H1 (cell line): Measurements from ENCODE around the gene GRM5. TPM values are rescaled to one million over a fixed set of nuclear protein-coding genes. Genes with fewer than 3 reads are reported as not detected.
"Not testable (repeated sequence)": the region's sequence is repeated elsewhere in the genome, so short reads cannot be mapped to it uniquely, and the experiment has no call there.

ENCODE experiments used
- CTCF ChIA-PET: fragments of 300-600 bp; sonication (Branson Sonifier 250); formaldehyde crosslinking; loops from one replicate; lab custom pipeline; 2021; ENCODE audit not compliant: partially characterized antibody; lab: Charles Lee
- POLR2A ChIA-PET: fragments of 300-600 bp; sonication (Branson Sonifier 250); formaldehyde crosslinking; loops from one replicate; lab custom pipeline; 2021; ENCODE audit warnings: inconsistent platforms; ENCODE audit not compliant: partially characterized antibody; lab: Charles Lee
- DNase-seq, 2 experiments: peaks; one replicate each; pipeline versions ENCODE4 v3.0.0 to v3.0.0-alpha.2; 2010 to 2022; ENCODE audit warnings: low spot score in 2 of 2, low read depth in 1 of 2, mixed read lengths in 1 of 2
- FAIRE-seq: peaks from 2 replicates; lab custom pipeline; 2011; peaks lifted over from hg19 to GRCh38; lab: Jason Lieb, UNC
- H2AFZ ChIP-seq: 2 replicates; pipeline ENCODE4 v1.8.1; 2012; ENCODE audit warnings: low read length, inconsistent platforms
- H2AK5ac ChIP-seq: 2 replicates; pipeline ENCODE4 v1.6.1; 2013; ENCODE audit warnings: low read depth, low read length
- H2BK120ac ChIP-seq: replicated peaks from 2 replicates; pipeline ENCODE3; 2013; ENCODE audit warnings: low read depth, low read length, inconsistent platforms
- H2BK12ac ChIP-seq: 2 replicates; pipeline ENCODE4 v1.6.1; 2013; ENCODE audit warnings: low read depth, low read length
- H2BK15ac ChIP-seq: 2 replicates; pipeline ENCODE4 v1.6.1; 2013; ENCODE audit warnings: low read length
- H2BK20ac ChIP-seq: 2 replicates; pipeline ENCODE4 v1.6.1; 2013; ENCODE audit warnings: low read length
- H2BK5ac ChIP-seq: 2 replicates; pipeline ENCODE4 v1.6.1; 2013; ENCODE audit warnings: low read depth, low read length
- H3K14ac ChIP-seq: 2 replicates; pipeline ENCODE4 v1.6.1; 2013; ENCODE audit warnings: inconsistent platforms; ENCODE audit not compliant: insufficient read length
- H3K18ac ChIP-seq: 2 replicates; pipeline ENCODE4 v1.6.1; 2013; ENCODE audit warnings: low read length; ENCODE audit errors: extremely low read depth
- H3K23ac ChIP-seq: 2 replicates; pipeline ENCODE4 v1.6.1; 2013; ENCODE audit warnings: inconsistent platforms; ENCODE audit not compliant: insufficient read length
- H3K23me2 ChIP-seq: 2 replicates; pipeline ENCODE4 v1.6.1; 2013; ENCODE audit warnings: low read depth, low read length
- H3K27ac ChIP-seq: 2 replicates; pipeline ENCODE4 v1.6.1; 2011; ENCODE audit warnings: low read depth, low read length, inconsistent platforms
- H3K27me3 ChIP-seq, 4 experiments: replicated peaks in 1 of 4; 1 replicate in 1 of 4; 2 replicates in 3 of 4; pipeline versions ENCODE4 v1.6.1 to v1.8.1; 2011 to 2013; ENCODE audit warnings: low read length in 3 of 4, mild to moderate bottlenecking in 3 of 4, inconsistent platforms in 2 of 4, mixed read lengths in 2 of 4, moderate library complexity in 1 of 4; ENCODE audit not compliant: control insufficient read depth in 3 of 4, insufficient read depth in 3 of 4; ENCODE audit errors: extremely low read depth in 1 of 4
- H3K36me3 ChIP-seq, 4 experiments: 2 replicates each; pipeline versions ENCODE4 v1.6.1 to v1.8.1; 2011 to 2013; ENCODE audit warnings: mild to moderate bottlenecking in 4 of 4, low read length in 3 of 4, moderate library complexity in 2 of 4, control low read depth in 1 of 4, inconsistent platforms in 1 of 4; ENCODE audit not compliant: insufficient read depth in 4 of 4, control insufficient read depth in 2 of 4
- H3K4ac ChIP-seq: replicated peaks from 2 replicates; pipeline ENCODE3; 2013; ENCODE audit warnings: low read length, low read depth, mixed read lengths, inconsistent platforms; ENCODE audit not compliant: insufficient read length
- H3K4me1 ChIP-seq, 4 experiments: replicated peaks in 1 of 4; 1 replicate in 1 of 4; 2 replicates in 3 of 4; pipeline versions ENCODE4 v1.6.1 to v1.8.1; 2011 to 2013; ENCODE audit warnings: low read length in 3 of 4, inconsistent platforms in 2 of 4, mixed read lengths in 1 of 4; ENCODE audit not compliant: insufficient read depth in 4 of 4, control insufficient read depth in 3 of 4
- H3K4me2 ChIP-seq, 2 experiments: 2 replicates each; pipeline versions ENCODE4 v1.6.1 to v1.8.1; 2011 to 2013; ENCODE audit warnings: low read depth in 2 of 2, low read length in 2 of 2, control low read depth in 1 of 2, inconsistent platforms in 1 of 2, mild to moderate bottlenecking in 1 of 2; ENCODE audit not compliant: insufficient read depth in 1 of 2
- H3K4me3 ChIP-seq, 4 experiments: fragments of 200-600, 300-600 bp in 1 of 4; sonication (generic), shearing (Covaris generic), sonication (Bioruptor Twin) in 1 of 4; 2 replicates each; pipeline versions ENCODE4 v1.5.1 to v1.8.1; 2011 to 2016; ENCODE audit warnings: low read length in 4 of 4, low read depth in 3 of 4, control low read depth in 2 of 4, inconsistent platforms in 2 of 4, mild to moderate bottlenecking in 2 of 4, mixed read lengths in 1 of 4, moderate library complexity in 1 of 4; ENCODE audit not compliant: insufficient read depth in 2 of 4; ENCODE audit errors: extremely low read depth in 1 of 4
- H3K56ac ChIP-seq: replicated peaks from 2 replicates; pipeline ENCODE3; 2013; ENCODE audit warnings: low read depth, mild to moderate bottlenecking, mixed read lengths, low read length, inconsistent platforms; ENCODE audit not compliant: insufficient read length
- H3K79me1 ChIP-seq: 2 replicates; pipeline ENCODE4 v1.6.1; 2013; ENCODE audit warnings: low read depth, low read length, control low read depth
- H3K79me2 ChIP-seq, 2 experiments: 2 replicates each; pipeline versions ENCODE4 v1.6.1 to v1.8.1; 2012 to 2013; ENCODE audit warnings: low read length in 2 of 2, mild to moderate bottlenecking in 2 of 2, inconsistent platforms in 1 of 2; ENCODE audit not compliant: insufficient read depth in 2 of 2, control insufficient read depth in 1 of 2
- H3K9ac ChIP-seq, 4 experiments: replicated peaks in 1 of 4; 1 replicate in 1 of 4; 2 replicates in 3 of 4; pipeline versions ENCODE4 v1.6.1 to v1.8.1; 2011 to 2013; ENCODE audit warnings: low read depth in 3 of 4, low read length in 3 of 4, control low read depth in 2 of 4, mild to moderate bottlenecking in 2 of 4, moderate library complexity in 2 of 4, inconsistent platforms in 1 of 4; ENCODE audit errors: extremely low read depth in 1 of 4
- H3K9me3 ChIP-seq, 2 experiments: 2 replicates each; pipeline versions ENCODE4 v1.6.1 to v1.8.1; 2012 to 2013; ENCODE audit warnings: mild to moderate bottlenecking in 2 of 2, moderate library complexity in 2 of 2, control low read depth in 1 of 2, inconsistent platforms in 1 of 2, low read depth in 1 of 2, low read length in 1 of 2, mixed read lengths in 1 of 2; ENCODE audit not compliant: insufficient read depth in 2 of 2
- H4K20me1 ChIP-seq, 2 experiments: replicated peaks in 1 of 2; 2 replicates each; pipeline versions ENCODE3 to v1.8.1; 2011 to 2013; ENCODE audit warnings: inconsistent platforms in 2 of 2, low read length in 2 of 2, mild to moderate bottlenecking in 1 of 2; ENCODE audit not compliant: insufficient read depth in 2 of 2, control insufficient read depth in 1 of 2
- H4K5ac ChIP-seq: 2 replicates; pipeline ENCODE4 v1.6.1; 2013; ENCODE audit warnings: low read length, low read depth, mixed read lengths, inconsistent platforms; ENCODE audit not compliant: insufficient read length
- H4K8ac ChIP-seq: 2 replicates; pipeline ENCODE4 v1.8.0; 2013; ENCODE audit warnings: mild to moderate bottlenecking, moderate library complexity, low read length, inconsistent platforms; ENCODE audit not compliant: insufficient read depth; ENCODE audit errors: extremely low read depth
- H4K91ac ChIP-seq: replicated peaks from 2 replicates; pipeline ENCODE3; 2013; ENCODE audit warnings: low read length, mixed read lengths, inconsistent platforms; ENCODE audit not compliant: insufficient read length
- WGBS, 2 experiments: shearing (Covaris generic) in 1 of 2; methylation state at CpG; one replicate each; pipeline versions ENCODE4 v1.1.6 to v1.1.7; 2013 to 2015; ENCODE audit warnings: low lambda C conversion rate in 2 of 2, mixed read lengths in 2 of 2, inconsistent platforms in 1 of 2, low coverage in 1 of 2, missing lambda C conversion rate in 1 of 2; ENCODE audit not compliant: insufficient replicate concordance in 2 of 2, insufficient coverage in 1 of 2, insufficient read length in 1 of 2; ENCODE audit errors: extremely low coverage in 1 of 2, missing lambda C conversion rate in 1 of 2; 5-methylcytosine and 5-hydroxymethylcytosine counted together
- polyA plus RNA-seq, 7 experiments: library from polyadenylated mRNA; depleted of rRNA in 3 of 7; stranded (reverse) in 5 of 7; unstranded in 2 of 7; fragments of >200 nt in 5 of 7; fragments of 200-250 nt in 2 of 7; gene quantifications; 1 replicate in 5 of 7; 2 replicates in 1 of 7; 4 replicates in 1 of 7; pipeline versions ENCODE4 v1.2.1 to v1.2.3, GENCODE V29; 2011 to 2013; ENCODE audit warnings: missing spikeins in 2 of 7, mixed read lengths in 2 of 7
- total RNA-seq: library from RNA; stranded (reverse); fragmentation: NEBNext Ultra II Directional; extraction: Animal tissue kit (Norgen Biotek cat#: 25700); gene quantifications from 2 replicates; pipeline ENCODE4 v1.2.1, GENCODE V29; 2021

The GRM5 gene
- total and polyA plus RNA-seq, 2 of the 8 experiments (the other 6 are each of a cell fraction or from before 2014, with no cell fraction given): 0.15 to 0.43 TPM

GRCh38 chr11:88888855-88889254 is 176.9 kb downstream of the GRM5 start:
- H3K4ac ChIP-seq, H3K27me3 ChIP-seq, H3K23me2 ChIP-seq, H3K4me2 ChIP-seq, H3K4me1 ChIP-seq, H3K18ac ChIP-seq, H3K56ac ChIP-seq, H2BK15ac ChIP-seq, DNase-seq, H3K4me3 ChIP-seq, H2AK5ac ChIP-seq, FAIRE-seq, H3K9ac ChIP-seq, H4K91ac ChIP-seq, H2BK5ac ChIP-seq, H3K14ac ChIP-seq, H3K36me3 ChIP-seq, H3K79me1 ChIP-seq, POLR2A ChIA-PET, H2BK20ac ChIP-seq, H2BK12ac ChIP-seq, H3K79me2 ChIP-seq, H3K23ac ChIP-seq, H2BK120ac ChIP-seq, H2AFZ ChIP-seq, H3K27ac ChIP-seq, H4K20me1 ChIP-seq, H4K5ac ChIP-seq, H4K8ac ChIP-seq: not testable (repeated sequence)
- WGBS, 2 experiments: 89% methylated on average over 1 of the region's 1 CpG; no CpG with 5 or more reads in 1 of the 2 experiments
- H3K9me3 ChIP-seq: peaks cover 10 to 20% of the 10 kb centered on the region in 2 experiments; a peak in 3 of 4 replicates
- CTCF ChIA-PET: interaction anchor here (0.7 to 1.0 kb wide), 2 partner anchors 224 to 337 kb away, joined by 3 to 4 read pairs; no protein-coding TSS in a partner anchor
